DND-41 (cell line): ENCODE results near the gene DNAH8.

Experiments used
- ATAC-seq: fragments of 200-7000 bp; cut with Tn5 transposase; 3 replicates; pipeline ENCODE4 v1.9.1; 2021; ENCODE audit warnings: low read depth; ENCODE audit not compliant: insufficient read depth
- DNase-seq: peaks from one replicate; pipeline ENCODE4 v3.0.0-alpha.2; 2020
- H2AFZ ChIP-seq: 2 replicates; pipeline ENCODE4 v1.6.0; 2012; ENCODE audit warnings: low read depth, low read length
- H3K27ac ChIP-seq: 2 replicates; pipeline ENCODE4 v1.5.1; 2012; ENCODE audit warnings: low read length, inconsistent platforms
- H3K27me3 ChIP-seq: fragments of 200-600 bp; sonication (generic); 2 replicates; pipeline ENCODE4 v1.6.0; 2012; ENCODE audit warnings: low read length, mild to moderate bottlenecking, inconsistent platforms; ENCODE audit not compliant: insufficient read depth, poor library complexity
- H3K36me3 ChIP-seq: 2 replicates; pipeline ENCODE4 v1.5.1; 2012; ENCODE audit warnings: low read length, inconsistent platforms; ENCODE audit not compliant: insufficient read depth
- H3K4me1 ChIP-seq: 2 replicates; pipeline ENCODE4 v1.5.1; 2012; ENCODE audit warnings: mild to moderate bottlenecking, low read length; ENCODE audit not compliant: insufficient read depth
- H3K4me2 ChIP-seq: 2 replicates; pipeline ENCODE4 v1.6.0; 2012; ENCODE audit warnings: mild to moderate bottlenecking, moderate library complexity, low read length, inconsistent platforms; ENCODE audit not compliant: insufficient read depth
- H3K4me3 ChIP-seq, 2 experiments: fragments of 200-600 bp in 1 of 2; shearing (Covaris generic) in 1 of 2; 2 replicates each; pipeline ENCODE4 v1.5.1; 2012 to 2016; ENCODE audit warnings: inconsistent platforms in 2 of 2, low read length in 2 of 2, mild to moderate bottlenecking in 2 of 2, low read depth in 1 of 2, moderate library complexity in 1 of 2
- H3K79me2 ChIP-seq: 2 replicates; pipeline ENCODE4 v1.6.0; 2012; ENCODE audit warnings: low read length, inconsistent platforms; ENCODE audit not compliant: insufficient read depth
- H3K9ac ChIP-seq: 2 replicates; pipeline ENCODE4 v1.6.0; 2012; ENCODE audit warnings: low read depth, mild to moderate bottlenecking, inconsistent platforms, low read length, moderate library complexity
- H3K9me3 ChIP-seq: 2 replicates; pipeline ENCODE4 v1.5.1; 2012; ENCODE audit warnings: low read length, moderate library complexity, mild to moderate bottlenecking, inconsistent platforms; ENCODE audit not compliant: insufficient read depth, severe bottlenecking
- H4K20me1 ChIP-seq: 2 replicates; pipeline ENCODE4 v1.6.0; 2012; ENCODE audit warnings: low read length; ENCODE audit not compliant: insufficient read depth
- CTCF ChIP-seq: IDR thresholded peaks from 2 replicates; pipeline ENCODE4 v1.5.1; 2012; ENCODE audit warnings: borderline replicate concordance, low read length, moderate library complexity, mild to moderate bottlenecking; ENCODE audit not compliant: poor library complexity, severe bottlenecking; ENCODE audit errors: extremely low read depth
- EZH2 ChIP-seq: IDR thresholded peaks from 3 replicates; pipeline ENCODE4 v1.6.1; 2012; ENCODE audit warnings: borderline replicate concordance, low read depth, mild to moderate bottlenecking, moderate library complexity, low read length, inconsistent platforms; ENCODE audit not compliant: severe bottlenecking

DNAH8 gene

GRCh38 chr6:38767560-38767959, 52.4 kb downstream of the DNAH8 start:
- Histone ChIP-seq H3K9ac (no peak overlapping the region), H3K4me3 (no peak overlapping the region), H3K36me3 (no peaks in the 10 kb centered on the region), H2AFZ (no peak overlapping the region), H4K20me1 (no peaks in the 10 kb centered on the region), H3K27ac (no peak overlapping the region), H3K79me2 (no peaks in the 10 kb centered on the region), H3K4me1 (no peaks in the 10 kb centered on the region), H3K27me3 (peaks cover 18% of the 10 kb centered on the region), H3K9me3 (no peaks in the 10 kb centered on the region), H3K4me2 (no peak overlapping the region)
- no peak for ATAC-seq
- no peak for TF ChIP-seq EZH2
- TF ChIP-seq CTCF, result no peak
- DNase-seq, result no peak

- H3K4me3 ChIP-seq, result no peak overlapping the region
Measured at GRCh38 chr6:38773338-38773737, 58.2 kb downstream of the DNAH8 start.

GRCh38 chr6:38774929-38775707, 60.0 kb downstream of the DNAH8 start:
- no peak for DNase-seq
- Histone ChIP-seq H3K27ac (no peak overlapping the region), H3K4me1 (no peaks in the 10 kb centered on the region), H3K4me2 (no peak overlapping the region), H3K27me3 (peaks cover 12% of the 10 kb centered on the region), H3K36me3 (no peaks in the 10 kb centered on the region), H4K20me1 (no peaks in the 10 kb centered on the region), H3K9ac (no peak overlapping the region), H3K9me3 (no peaks in the 10 kb centered on the region), H3K4me3 (no peak overlapping the region), H3K79me2 (no peaks in the 10 kb centered on the region), H2AFZ (no peak overlapping the region)
- no peak for ATAC-seq
- no peak for TF ChIP-seq EZH2
- TF ChIP-seq CTCF, result no peak

More at GRCh38 chr6:38773338-38773737, 58.2 kb downstream of the DNAH8 start:
- ATAC-seq (no peak), DNase-seq (no peak)
- no peaks in the 10 kb centered on the region for H3K9me3 ChIP-seq
- no peak overlapping the region for H3K9ac ChIP-seq
- no peak overlapping the region for H3K27ac ChIP-seq
- peaks cover 11% of the 10 kb centered on the region for H3K27me3 ChIP-seq
- H3K79me2 ChIP-seq, result no peaks in the 10 kb centered on the region
- H4K20me1 ChIP-seq, result no peaks in the 10 kb centered on the region
- TF ChIP-seq CTCF (peak; percentile 57), EZH2 (no peak)
- no peak overlapping the region for H2AFZ ChIP-seq
- no peaks in the 10 kb centered on the region for H3K4me1 ChIP-seq
- H3K4me2 ChIP-seq, result no peak overlapping the region
- no peaks in the 10 kb centered on the region for H3K36me3 ChIP-seq
